Measurements from ENCODE around the gene NME1. TPM values are rescaled to one million over a fixed set of nuclear protein-coding genes. Genes with fewer than 3 reads are reported as not detected.

Gene NME1
- 40.1 TPM for total RNA-seq

DNA sequence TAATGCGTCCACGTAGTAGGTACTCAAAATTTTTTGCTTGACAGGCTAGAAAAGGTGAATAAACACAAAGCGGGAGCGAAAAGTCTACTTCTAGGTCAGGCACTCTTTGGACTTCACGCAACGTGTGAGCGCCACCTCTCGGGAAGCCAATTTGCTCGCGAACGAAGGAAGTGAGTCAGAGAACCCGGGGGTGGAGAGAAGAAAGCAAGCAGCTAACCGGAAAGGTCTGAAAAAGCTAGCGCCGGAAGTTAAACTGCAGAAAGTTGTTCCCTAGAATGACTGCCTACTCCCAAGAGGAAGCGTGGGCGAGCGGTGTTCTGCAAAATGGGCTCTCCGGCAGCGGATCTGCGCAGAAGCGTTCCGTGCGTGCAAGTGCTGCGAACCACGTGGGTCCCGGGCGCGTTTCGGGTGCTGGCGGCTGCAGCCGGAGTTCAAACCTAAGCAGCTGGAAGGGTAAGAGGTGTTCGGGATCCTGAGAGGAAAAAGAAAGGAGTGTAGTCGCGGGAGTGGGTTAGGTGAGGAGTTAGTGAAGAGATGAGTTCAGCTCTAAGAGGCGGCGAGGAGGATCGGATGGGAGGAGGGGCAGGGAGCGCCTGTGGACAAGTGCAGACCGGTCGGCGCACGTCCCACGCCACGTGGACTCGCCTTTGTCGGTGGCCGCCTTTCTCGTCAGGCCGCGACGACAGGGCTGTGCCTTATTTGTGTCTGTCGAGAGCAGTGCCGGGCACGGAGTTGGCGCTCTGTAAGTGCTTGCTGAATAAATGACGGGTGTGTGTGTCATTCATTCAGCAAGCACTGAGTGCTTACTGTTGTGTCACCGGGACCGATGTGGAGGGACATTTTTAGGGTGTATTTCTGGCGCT lies at the start of gene NME1:
TSS of gene NME1 (plus strand) at position 350 of the 863 bp plus-strand sequence. CDS start 2,096 bp downstream, outside the sequence.

DNA sequence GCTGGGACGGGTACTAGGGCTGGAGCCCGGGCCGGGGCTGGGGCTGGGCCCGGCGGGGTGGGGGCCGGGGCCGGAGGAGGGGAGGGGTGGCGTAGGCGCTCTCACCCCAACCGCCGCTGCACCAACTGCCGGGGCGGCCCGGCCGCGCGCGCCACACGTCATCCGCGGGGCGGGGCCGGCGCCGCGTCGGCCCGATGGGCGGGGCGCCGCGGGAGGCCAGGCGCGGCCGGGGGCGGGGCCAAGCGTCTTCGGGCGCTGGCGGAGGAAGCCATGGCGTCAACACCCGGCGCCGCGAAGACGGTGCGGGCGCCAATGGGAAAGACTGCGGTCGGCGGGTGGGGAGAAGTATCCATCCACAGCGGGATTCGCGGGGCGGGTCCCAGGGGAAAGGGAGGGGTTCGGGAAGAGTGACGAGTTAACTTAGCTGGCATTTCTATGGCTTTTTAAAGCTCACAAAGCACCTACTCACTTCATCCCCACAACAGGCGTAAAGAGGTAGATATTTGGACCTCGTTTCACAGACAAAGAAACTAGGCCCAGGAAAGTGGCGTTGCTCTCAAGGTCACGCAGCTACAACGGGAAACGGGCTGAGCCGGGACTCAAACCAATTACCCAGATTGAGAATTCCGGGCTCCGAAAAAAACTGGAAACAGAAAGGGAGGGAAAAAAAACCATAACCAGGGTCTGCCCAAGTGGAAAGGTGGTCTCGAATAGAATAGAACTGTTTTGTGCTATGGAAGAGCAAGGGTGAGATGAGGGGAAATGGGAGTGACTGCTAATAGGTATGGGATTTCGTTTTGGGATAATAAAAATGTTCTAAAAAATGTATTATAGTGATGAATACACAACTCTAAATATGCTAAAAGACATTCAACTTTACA lies 32.4 kb upstream of the NME1 start, which contains the start of gene SPAG9:
TSS of gene SPAG9 (minus strand) at position 130 of the 881 bp plus-strand sequence. CDS start 212 bp downstream, outside the sequence.

DNA sequence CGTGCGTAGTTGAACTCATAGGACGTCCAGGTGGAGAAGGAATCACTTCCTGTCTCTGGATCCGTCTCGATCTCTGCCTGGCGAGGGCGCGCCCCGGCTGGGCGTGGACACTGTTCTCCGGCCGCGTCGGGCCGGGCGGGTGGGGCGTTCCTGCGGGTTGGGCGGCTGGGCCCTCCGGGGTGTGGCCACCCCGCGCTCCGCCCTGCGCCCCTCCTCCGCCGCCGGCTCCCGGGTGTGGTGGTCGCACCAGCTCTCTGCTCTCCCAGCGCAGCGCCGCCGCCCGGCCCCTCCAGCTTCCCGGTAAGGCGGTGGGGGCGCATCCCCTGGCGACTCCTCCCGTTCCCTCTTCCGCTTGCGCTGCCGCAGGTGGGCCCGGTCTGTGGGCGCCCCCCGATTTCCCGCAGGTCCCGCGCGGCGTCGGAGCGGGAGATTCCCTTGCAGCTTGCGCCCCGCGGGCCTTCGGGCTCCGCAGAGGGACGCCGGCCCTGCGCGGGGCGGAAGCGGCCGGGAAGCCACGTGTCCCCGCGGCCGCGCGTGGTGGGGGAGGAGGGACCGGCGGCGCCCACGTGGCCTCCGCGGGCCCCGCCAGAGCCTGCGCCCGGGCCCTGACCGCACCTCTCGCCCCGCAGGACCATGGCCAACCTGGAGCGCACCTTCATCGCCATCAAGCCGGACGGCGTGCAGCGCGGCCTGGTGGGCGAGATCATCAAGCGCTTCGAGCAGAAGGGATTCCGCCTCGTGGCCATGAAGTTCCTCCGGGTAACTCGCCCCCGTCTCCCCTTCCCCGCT lies 13.0 kb downstream of the NME1 start, which contains the start of gene NME2:
TSS of gene NME2 (plus strand) at position 214 of the 789 bp plus-strand sequence. CDS start at position 634, 420 bp downstream.

Other genes starting within 250 kb of the NME1 start
- 219 TPM for gene SPAG9, start 32.7 kb upstream of the NME1 start, total RNA-seq
- 120 TPM for gene NME2, start 12.9 kb downstream of the NME1 start, total RNA-seq
- 78.7 TPM for gene MBTD1, start 106.5 kb downstream of the NME1 start, total RNA-seq
- gene UTP18, start 107.0 kb downstream of the NME1 start, total RNA-seq: 48.5 TPM

Data from camera-type eye (tissue), 1 donor.